T-helper 22 cell (primary cell): ENCODE results near the gene S100A13.
"Not testable (repeated sequence)": the region's sequence is repeated elsewhere in the genome, so short reads cannot be mapped to it uniquely, and the experiment has no call there.

Source experiments
- DNase-seq: peaks from one replicate; pipeline ENCODE4 v3.0.0-alpha.2; 2020; ENCODE audit warnings: low read depth

Gene S100A13

GRCh38 chr1:153602749-153603148 lies 24.6 kb downstream of the S100A13 start:
- no peak for DNase-seq

DNA sequence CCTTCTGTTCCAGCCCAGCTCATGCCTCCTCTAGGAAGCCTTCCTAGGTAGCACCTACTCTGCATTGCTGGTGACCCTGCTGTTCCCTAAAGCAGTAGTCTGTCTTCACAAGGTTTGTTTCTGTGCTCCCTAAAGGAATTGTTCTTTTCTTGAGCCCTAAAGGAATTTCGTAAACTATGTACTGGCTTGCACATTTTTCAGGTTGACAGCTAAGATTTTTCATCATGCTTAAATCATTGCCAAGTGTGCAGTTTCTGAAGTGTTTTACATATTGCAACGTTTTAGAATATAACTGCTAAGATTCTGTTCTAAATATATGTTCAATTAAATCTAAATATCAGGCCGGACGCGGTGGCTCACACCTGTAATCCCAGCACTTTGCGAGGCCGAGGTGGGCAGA lies 27.5 kb downstream of the S100A13 start:
- DNase-seq = no peak

GRCh38 chr1:153598309-153599172 lies 28.8 kb downstream of the S100A13 start:
- DNase-seq = no peak

DNA sequence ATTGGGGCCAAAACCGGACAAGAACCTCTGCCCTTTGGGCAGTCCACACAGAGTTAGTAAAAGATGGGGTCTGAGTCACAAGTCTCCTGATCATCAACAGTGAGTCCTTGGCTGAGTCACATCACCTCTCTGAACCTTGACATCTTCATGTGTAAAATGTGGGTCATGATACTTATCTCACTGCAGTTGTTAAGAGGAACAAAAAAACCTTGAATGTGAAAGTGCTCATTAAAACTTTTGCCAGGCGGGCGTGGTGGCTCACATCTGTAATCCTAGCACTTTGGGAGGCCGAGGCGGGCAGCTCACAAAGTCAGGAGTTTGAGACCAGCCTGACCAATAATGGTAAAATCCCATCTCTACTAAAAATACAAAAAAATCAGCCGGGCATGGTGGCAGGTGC lies 30.1 kb downstream of the S100A13 start:
- DNase-seq = no peak

DNA sequence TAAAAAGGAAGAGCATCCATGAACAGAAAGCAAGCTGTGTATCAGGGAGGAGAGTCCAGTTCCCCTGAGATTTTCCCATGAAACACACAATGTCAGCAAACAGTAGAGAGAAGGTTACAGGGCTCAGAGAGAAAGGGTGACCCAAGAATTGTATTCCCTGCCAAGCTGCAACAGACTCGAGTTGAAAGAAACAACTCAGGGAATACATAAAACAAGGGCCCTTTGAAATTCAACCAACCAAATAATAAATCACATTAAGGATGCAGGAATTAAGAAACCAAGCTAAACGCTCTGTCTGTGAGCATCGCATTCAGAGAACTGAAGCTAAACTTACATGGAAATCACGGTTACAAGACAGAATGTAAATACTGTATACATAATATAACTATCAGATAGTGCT lies 34.6 kb downstream of the S100A13 start:
- no peak for DNase-seq

- DNase-seq = no peak
Observed at GRCh38 chr1:153588482-153588881, 38.8 kb downstream of the S100A13 start.

- not testable (repeated sequence) for DNase-seq
Observed at GRCh38 chr1:153588033-153588432, 39.3 kb downstream of the S100A13 start.

DNA sequence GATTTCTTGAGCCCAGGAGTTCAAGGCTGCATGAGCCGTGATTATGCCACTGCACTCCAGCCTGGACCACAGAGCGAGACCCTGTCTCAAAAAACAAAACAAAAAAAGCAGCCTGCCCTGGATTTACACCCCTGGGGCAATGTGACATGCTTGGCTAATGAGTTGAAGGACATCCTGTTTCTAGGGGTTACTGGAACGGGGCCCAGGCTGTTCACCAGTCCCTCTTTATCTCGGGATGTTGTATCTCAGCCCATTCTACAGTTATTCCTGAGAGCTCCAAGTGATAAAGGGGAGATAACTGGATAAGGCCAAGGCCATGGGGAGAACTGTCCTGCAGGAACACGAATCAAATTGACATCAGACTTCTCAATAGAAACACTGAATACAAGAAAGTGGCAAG lies 40.0 kb downstream of the S100A13 start:
- no peak for DNase-seq

DNA sequence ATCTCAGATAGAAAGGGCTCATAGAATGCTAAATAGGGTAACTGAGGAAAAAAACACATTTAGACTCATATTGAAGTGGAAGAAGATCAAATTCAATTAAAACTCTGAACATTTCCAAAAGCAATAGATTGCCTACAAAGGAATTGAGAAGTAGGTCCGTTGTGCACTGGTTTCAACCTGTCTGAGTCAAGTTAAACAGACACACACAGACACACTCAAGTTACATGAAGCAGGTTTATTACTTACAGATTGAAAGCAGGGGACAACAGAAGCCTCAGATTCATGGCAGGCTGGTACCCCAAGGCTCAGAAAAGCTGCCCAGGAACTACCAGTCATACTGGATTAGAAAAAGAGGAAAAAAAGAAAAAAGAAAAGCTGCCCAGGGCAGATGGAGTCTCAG lies 41.0 kb downstream of the S100A13 start:
- DNase-seq = no peak

- DNase-seq = no peak
Observed at GRCh38 chr1:153585006-153585405, 42.3 kb downstream of the S100A13 start.

DNA sequence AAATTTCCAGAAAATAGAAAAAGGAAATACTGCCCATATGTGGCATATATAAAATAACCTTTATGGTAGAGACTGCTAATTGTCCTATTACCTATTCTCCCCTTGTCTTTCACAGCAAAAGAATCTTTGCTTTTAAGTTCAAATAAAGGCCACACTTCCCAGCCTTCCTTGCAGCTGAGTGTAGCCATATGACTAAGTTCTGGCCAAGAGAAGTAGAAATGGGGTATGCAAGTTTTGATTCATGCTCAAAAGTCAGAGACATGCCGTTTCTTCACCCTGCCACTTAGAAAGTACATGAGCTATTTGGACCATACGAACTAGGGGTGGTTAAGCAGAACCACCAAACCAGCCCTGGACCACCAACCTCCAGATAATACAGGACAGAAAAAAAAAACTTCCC lies 43.3 kb downstream of the S100A13 start:
- DNase-seq = no peak

DNA sequence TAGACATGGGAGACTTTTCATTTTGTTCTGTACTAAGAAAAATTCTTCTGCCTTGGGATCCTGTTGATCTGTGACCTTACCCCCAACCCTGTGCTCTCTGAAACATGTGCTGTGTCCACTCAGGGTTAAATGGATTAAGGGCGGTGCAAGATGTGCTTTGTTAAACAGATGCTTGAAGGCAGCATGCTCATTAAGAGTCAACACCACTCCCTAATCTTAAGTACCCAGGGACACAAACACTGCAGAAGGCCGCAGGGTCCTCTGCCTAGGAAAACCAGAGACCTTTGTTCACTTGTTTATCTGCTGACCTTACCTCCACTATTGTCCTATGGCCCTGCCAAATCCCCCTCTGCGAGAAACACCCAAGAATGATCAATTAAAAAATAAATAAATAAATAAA lies 43.8 kb downstream of the S100A13 start:
- DNase-seq = not testable (repeated sequence)

GRCh38 chr1:153582836-153583235 lies 44.5 kb downstream of the S100A13 start:
- DNase-seq = not testable (repeated sequence)

DNA sequence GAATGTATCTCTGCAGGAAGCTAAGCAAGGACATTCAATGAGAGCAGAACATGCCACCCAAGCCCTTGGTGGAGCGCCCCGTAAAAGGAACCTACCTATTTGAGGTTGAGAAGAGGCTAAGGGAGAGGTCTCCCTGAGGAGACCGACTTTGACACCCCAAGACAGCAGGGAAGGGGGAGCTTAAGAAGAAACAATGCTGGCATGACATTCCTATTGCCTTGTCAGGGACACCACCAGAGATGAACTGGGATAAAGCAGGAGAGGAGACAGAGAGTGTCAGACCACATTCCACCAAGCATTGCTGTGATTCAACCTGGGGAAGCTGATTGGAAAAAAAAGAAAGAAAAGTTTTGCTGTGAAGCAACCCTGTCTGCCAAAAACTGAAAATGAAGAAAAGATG lies 48.4 kb downstream of the S100A13 start:
- DNase-seq = no peak

DNA sequence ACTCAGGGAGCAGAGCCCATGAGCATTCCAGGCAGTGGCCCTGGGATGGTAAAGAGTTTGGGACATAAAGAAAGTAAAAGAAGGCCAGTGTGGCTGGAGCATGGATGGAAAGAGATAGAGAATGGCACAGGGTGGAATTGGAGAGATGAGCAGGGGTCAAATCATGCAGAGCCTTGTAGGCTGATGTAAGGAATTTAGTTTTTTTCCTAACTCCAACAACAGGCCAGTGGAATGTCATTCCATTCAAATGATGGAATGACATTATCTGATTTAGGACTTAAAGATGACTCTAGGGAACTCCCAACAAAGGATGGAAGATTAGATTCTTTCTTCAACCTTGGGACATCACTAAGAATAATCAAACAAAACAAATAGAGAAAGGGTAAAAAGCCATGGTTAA lies 48.8 kb downstream of the S100A13 start:
- DNase-seq = no peak

DNA sequence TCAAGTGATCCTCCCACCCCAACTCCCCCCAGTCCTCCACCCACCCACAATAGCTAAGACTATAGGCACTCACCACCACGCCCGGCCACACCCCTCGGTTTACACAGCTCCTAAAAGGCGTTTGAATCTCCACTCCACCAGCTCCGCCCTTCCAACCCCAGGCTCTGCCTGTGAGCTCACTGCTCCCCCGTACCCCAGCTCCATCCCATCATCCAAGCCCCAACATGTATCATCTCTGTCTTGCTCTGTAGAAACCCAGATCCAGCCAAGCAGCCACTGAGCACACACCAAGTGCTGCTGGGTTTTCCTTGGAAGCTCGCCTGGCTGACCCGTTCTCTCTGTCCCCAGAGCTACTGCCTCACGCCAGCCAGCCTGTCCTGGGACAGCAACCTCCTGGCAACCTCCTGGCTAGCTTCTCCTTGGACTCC lies 49.7 kb downstream of the S100A13 start:
- no peak for DNase-seq

- DNase-seq = no peak
Observed at GRCh38 chr1:153577138-153577537, 50.2 kb downstream of the S100A13 start.

- DNase-seq = not testable (repeated sequence)
Observed at GRCh38 chr1:153575497-153575896, 51.8 kb downstream of the S100A13 start.

GRCh38 chr1:153575081-153575491 lies 52.2 kb downstream of the S100A13 start:
- not testable (repeated sequence) for DNase-seq

DNA sequence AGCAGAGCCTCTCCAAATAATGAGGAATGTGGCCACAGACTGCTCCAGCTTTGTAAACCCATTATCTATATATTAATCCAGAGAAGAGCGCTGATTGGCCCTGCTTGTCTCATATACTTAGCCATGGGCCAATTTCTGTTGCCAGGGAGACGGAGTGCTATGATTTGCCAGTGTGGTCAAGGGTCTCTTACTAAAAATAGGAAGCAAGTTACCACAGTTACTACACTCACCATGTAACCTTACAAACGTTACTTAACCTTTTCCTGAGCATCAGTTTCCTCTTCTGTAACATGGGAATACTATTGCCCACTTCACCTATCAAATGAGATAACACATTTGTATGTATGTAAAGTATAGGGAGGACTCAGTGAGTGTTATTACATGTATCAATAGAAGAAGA lies 54.0 kb downstream of the S100A13 start:
- DNase-seq = no peak

GRCh38 chr1:153572569-153573015 lies 54.7 kb downstream of the S100A13 start:
- no peak for DNase-seq

- no peak for DNase-seq
Observed at GRCh38 chr1:153571706-153572105, 55.6 kb downstream of the S100A13 start.

DNA sequence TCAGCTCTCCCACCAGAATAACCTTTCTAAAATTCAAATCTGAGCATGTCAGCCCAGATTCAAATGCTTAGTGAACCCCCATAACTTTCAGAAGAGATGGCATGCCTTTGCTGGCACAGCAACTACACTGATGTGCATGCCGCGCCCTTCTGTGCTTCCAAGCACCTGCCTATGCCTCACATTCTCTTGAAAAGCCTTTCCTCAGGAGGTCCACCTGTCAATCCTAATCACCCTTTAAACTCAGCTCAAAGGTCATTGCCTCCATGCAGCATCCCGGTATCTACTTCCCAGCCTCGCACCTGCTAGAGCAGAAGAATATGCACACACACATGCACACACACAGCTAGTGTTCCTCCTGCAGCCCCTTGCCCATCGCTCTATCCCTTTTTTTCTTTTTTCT lies 56.4 kb downstream of the S100A13 start:
- DNase-seq = no peak

DNA sequence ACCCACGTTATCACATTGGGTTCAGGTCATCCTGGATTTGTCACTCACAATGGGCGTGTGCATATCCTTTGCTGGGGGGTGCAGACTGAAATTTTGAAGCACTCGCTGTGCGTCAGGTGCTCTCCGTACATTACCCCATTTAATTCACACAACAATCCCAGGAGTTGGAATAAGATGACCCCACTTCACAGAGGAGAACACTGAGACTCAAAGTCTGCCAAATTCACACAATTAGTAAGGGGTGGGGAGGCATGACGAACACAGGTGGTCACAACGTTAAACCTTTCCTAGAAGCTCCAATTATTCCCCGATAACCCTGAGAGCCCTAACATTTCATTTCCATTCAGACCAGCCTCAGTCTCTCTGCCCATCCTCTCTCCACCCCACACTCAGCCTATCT lies 57.8 kb downstream of the S100A13 start:
- DNase-seq = no peak
